ENCODE data around the gene ATRIP. TPM values are rescaled to one million over a fixed set of nuclear protein-coding genes. Genes with fewer than 3 reads are reported as not detected.

The ATRIP gene
- total and polyA plus RNA-seq, 2 of the 8 experiments (the other 6 are each of a cell fraction or from before 2014, with no cell fraction given), result 18.5 to 20.2 TPM

GRCh38 chr3:48446425-48447193 lies at the start of gene ATRIP (continued):
- TF ChIP-seq USF2 (IDR thresholded peaks at IDR 0.05; ENCODE audit: low read length), result no peak
- TF ChIP-seq CREB1 (IDR thresholded peaks at IDR 0.05), result peak; percentile 99
- peak; percentile 100 for TF ChIP-seq KDM4A (IDR thresholded peaks at IDR 0.05; ENCODE audit: low read depth, low read length, severe bottlenecking)
- TF ChIP-seq BCL11A (IDR thresholded peaks at IDR 0.05; ENCODE audit: low read depth in 2 of 2, low read length in 2 of 2), result no peak
- TF ChIP-seq ZNF274 (IDR thresholded peaks at IDR 0.05; ENCODE audit: borderline replicate concordance, extremely low read depth, low read length), result no peak
- peak; percentile 27; the same call in 1 of the 2 replicates for TF ChIP-seq RBBP5 (IDR thresholded peaks at IDR 0.05; ENCODE audit: borderline replicate concordance, low read depth, low read length)
- TF ChIP-seq RAD21 (IDR thresholded peaks at IDR 0.05 in 1 of 2, conservative IDR thresholded peaks at IDR 0.05 in 1 of 2; ENCODE audit: low read depth in 2 of 2, low read length in 2 of 2), result no peak
- TF ChIP-seq POU5F1 (IDR thresholded peaks at IDR 0.05; ENCODE audit: low read depth, low read length), result no peak
- TF ChIP-seq SIX5 (IDR thresholded peaks at IDR 0.05; ENCODE audit: low read depth, low read length), result no peak
- no peak for TF ChIP-seq SIRT6 (IDR thresholded peaks at IDR 0.05; ENCODE audit: low read length)
- TF ChIP-seq EGR1 (IDR thresholded peaks at IDR 0.05; ENCODE audit: borderline replicate concordance, low read depth, low read length), result no peak
- TF ChIP-seq JUND (IDR thresholded peaks at IDR 0.05; ENCODE audit: low read length), result no peak
- TF ChIP-seq YY1 (IDR thresholded peaks at IDR 0.05; ENCODE audit: low read depth, low read length), result peak; percentile 26; the same call in 1 of the 2 replicates
- peak; percentile 96 for TF ChIP-seq POLR2AphosphoS5 (IDR thresholded peaks at IDR 0.05; ENCODE audit: low read depth, low read length)
- no peak for TF ChIP-seq SP4 (IDR thresholded peaks at IDR 0.05; ENCODE audit: low read length)
- TF ChIP-seq HDAC6 (IDR thresholded peaks at IDR 0.05; ENCODE audit: low read depth, low read length), result no peak
- TF ChIP-seq KDM1A (IDR thresholded peaks at IDR 0.05; ENCODE audit: borderline replicate concordance, low read length), result no peak
- TF ChIP-seq GABPA (IDR thresholded peaks at IDR 0.05; ENCODE audit: borderline replicate concordance, insufficient read depth, low read length), result no peak
- no peak for TF ChIP-seq CEBPB (IDR thresholded peaks at IDR 0.05; ENCODE audit: low read depth, low read length)
- TF ChIP-seq RXRA (IDR thresholded peaks at IDR 0.05; ENCODE audit: insufficient read depth, low read depth, low read length), result no peak
- TF ChIP-seq FOSL1 (IDR thresholded peaks at IDR 0.05; ENCODE audit: insufficient read depth, low read depth, low read length), result no peak
- peak; percentile 89 for TF ChIP-seq ATF3 (IDR thresholded peaks at IDR 0.05; ENCODE audit: insufficient read depth, low read depth, low read length)
- TF ChIP-seq GTF2F1 (IDR thresholded peaks at IDR 0.05; ENCODE audit: borderline replicate concordance, low read depth, low read length), result peak; percentile 71; the same call in 1 of the 2 replicates

All from H1 (cell line).